Umbilical cord (tissue), 2 donors: ENCODE measurements around the gene NKX1-2. TPM values are rescaled to one million over a fixed set of nuclear protein-coding genes. Genes with fewer than 3 reads are reported as not detected.

Source experiments
- DNase-seq: peaks from one replicate; pipeline ENCODE4 v3.0.0-alpha.2; 2015; ENCODE audit warnings: low spot score
- total RNA-seq: library from RNA; depleted of rRNA; stranded (reverse); fragments of >200 nt; gene quantifications from one replicate; pipeline ENCODE4 v1.2.3, GENCODE V29; 2014; ENCODE audit warnings: low replicate concordance; ENCODE audit not compliant: insufficient read depth

Gene NKX1-2
- not detected for total RNA-seq

DNA sequence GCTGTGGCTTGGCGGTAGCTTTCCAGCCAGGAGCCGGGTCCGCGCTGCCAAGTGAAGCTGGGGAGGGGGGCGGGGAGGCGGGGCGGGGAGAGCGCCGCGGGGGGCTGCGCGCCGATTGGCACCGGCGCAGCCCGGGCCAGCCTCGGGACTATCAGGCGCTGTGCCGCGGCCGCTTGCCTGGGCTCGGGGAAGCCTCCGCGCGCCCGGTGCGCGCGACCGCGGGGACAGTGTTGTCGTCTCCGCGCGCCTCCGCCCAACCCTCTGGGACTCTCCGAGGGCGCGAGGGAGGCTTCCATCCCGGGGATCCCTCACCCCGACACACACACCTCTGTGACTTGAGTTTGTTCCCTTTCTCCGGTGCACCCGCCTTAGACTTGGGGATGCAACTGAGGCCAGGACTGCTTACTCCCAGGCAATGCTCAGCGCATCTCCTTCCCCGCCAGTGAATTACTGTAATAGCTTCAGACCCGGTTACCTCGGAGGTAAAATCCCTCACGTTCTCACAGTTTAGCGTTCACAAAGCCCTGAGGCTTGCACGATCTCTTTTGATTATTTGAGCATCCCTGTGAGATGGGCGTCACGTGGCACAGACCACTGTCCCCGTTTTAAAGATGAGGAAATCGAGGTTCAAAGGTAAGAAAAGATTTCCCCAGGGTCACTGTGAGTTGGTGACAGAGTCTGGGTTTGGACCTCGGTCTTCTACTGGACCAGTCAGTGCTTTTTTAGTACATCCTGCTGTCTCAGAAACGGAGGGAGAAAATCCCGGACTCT, at the start of gene NKX1-2:
Gene NKX1-2, minus strand, starts transcription at position 24 of the 771 bp plus-strand sequence. CDS start 92 bp downstream, outside the sequence.
- no peak for DNase-seq

DNA sequence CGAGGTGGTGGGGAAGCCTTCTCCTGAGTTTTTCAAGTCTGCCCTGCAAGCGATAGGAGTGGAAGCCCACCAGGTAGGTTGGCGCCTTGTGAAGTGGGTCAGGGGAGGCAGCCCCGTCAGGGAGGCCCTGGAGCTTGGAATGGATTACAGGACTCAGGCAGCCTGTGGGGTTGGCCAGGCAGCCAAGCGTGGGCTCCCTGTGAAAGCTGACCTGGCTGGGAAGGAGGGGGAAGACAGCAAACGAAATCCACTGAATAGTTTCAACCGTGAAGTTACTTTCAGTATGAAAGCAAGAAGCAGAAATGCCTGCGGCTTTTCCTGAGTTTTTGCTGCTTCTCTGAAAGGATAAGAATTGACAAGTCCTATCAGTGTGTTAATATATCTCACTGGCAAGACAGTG, 48.2 kb upstream of the NKX1-2 start:
- no peak for DNase-seq

DNA sequence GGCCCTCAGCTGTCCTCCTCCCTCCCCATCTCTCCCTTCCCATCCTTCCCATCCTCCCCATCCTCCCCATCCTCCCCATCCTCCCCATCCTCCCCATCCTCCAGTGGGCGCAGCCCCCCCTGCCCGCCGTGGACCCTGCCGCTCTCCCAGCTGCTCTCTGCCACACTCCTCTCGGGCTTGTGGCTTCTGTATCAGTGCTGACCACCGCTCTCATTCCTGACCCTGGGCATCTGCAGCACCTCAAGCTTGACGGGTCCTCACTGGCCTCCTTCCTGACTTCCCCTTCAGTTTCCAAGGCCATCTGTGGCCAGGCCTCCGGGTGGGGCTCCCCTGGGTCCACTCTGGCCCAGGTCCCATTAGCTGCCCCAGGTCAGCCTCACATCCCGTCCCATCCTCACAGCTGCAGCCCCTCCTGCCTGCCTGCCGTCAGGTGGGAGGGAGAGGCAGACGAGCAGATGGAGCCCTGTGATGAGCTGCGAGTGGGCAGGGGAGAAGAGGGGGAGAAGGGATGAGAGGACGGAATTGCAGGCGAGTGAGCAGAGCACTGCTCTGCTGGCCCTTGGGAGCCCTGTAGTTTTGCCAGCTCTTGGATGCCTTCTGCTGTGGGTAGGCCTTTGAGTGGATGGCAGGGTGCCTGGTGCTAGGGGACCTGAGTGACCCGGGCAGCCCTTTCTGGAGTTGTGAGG, 47.5 kb upstream of the NKX1-2 start:
- DNase-seq, result no peak

DNA sequence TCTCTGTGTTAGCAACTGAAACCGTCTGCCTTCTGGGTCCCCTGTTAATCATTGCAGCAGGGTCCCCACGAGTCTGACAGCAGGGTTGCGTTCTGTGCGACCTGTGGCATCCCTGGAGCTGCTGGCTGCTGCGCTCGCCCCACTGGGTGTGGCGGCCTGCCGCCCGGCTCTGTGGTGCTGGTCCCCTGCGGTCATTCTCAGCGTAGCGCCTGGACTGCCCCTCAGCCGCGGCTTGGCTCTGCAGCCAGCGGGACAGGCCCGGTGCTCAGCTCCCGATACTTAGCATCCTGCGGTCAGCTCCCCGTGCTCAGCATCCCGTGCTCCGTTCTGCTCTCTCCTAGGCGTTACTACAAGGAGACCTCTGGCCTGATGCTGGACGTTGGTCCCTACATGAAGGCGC, 46.8 kb upstream of the NKX1-2 start:
- no peak for DNase-seq

DNA sequence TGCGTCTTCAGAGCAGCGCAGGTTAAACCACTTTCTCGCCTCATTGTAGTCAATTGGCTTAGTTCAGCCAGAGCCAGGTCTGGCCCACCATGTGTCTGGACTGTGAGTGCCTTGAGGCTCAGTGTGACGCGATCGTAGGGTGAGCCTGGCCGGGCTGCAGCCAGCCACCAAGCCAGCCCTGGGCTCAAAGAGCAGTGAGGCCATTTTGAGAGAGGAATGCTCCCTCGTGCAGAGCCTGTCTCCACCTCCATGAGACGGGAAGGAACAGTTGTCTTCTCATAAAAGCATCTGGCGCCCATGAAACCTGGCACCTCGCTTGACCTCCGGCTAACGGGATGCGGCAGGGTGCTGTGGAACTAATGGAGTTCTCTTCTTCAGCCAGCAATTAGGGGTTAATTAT, 46.3 kb upstream of the NKX1-2 start:
- no peak for DNase-seq

DNA sequence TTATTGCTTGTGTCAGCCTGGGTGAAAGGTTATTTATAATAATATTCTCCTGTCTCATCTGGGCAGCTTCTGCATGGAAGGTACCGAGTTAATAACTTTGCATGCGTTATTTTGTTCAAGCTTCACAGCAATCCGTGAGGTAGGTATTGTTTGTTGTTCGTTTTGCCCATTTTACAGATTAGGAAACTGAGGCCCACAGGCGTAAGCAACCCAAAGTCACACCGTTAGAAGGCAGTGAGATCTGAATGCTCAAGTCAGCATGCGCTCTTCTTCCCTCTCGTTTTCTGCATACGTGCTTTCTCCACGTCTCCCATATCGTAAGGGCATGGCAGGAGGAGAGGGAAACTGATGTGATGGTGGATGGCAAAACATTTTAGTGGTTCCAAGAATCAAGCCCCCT, 45.9 kb upstream of the NKX1-2 start:
- DNase-seq, result no peak

DNA sequence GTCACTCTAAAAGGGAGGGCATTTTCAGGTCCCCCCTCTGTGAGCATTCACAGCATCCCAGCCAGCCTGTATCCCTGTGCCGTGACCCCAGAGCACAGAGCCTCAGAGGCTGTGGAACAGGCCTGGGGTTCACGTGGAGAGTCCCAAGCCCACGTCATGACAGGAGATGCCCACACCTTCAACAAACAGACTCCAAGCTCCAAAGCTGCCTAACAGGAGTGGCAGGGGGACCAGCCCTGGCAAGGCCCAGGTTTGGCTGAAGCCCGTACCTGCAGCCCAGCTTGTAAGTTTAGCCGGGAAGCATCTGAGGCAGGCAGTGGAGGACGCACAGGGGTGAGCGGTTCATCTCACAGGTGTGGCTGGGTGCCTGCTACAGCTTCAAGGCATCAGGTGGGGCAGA, 45.3 kb upstream of the NKX1-2 start:
- DNase-seq, result no peak

DNA sequence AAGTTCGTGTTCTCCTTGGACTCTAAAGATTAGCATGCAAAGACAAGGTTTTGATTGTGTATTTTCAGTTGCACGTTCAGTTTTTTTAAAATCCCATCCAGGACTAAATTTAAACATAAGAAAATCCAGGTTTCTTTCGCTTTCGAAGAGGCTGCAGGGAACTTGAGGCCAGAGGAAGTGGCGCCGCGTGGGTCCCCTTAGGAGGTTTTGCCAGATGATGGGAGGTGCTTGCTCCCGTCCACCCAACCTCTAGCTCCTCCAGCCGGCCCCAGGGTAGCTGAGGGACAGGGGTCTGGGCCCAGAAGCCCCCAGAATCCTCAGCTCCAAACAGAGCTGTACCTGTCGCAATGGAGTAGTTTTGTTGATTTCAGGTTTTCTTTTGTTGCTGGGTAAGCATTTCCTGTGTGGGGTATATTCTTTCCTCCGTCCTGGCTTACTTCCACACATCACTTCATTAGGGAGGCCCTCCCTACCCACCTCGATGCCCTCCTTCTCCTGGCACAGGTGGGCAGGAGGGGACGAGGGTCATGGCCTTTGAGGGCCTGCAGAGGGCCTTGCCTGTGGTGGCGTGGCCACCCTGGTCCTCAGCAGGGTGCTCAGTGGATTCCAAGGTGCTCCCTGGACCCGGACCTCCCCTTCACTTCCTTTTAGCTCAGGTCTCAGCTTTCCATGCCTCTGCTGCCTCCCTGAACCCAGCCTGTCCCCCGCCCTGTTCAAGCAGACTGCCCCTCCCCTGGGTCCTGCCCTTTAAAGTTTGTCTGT, 44.4 kb upstream of the NKX1-2 start:
- DNase-seq, result no peak

DNA sequence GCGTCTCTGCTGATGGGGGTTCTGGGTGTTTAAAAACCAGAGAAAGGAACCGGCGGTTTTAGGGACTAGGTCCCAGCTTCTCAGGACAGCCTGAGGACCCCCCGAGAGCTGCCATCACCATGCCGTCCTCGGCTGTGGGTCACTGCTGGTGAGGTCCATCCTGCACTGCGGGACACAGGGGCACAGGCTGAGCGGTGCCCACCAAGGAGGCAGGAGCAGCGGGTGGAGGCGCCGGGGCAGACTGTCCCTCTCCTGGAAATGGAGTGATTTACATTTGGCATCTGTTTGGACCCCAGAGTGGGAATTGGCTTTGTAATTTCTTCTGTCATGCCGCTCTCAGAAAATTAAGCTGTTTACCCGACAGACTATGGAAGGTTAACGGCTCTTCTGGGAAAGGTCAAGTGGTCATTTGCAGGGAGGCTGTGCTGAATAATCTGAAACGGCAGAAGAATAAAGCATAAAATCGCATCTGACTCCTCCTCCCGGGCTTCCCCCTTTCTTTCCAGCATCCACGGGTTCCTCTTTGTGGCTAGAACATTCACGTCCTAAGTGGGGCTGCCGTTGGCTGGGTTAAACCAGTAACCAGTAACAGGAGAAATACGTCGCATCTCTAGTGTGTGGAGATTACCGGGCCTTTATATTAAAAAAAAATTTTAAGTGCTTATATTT, 43.5 kb upstream of the NKX1-2 start:
- DNase-seq, result no peak

DNA sequence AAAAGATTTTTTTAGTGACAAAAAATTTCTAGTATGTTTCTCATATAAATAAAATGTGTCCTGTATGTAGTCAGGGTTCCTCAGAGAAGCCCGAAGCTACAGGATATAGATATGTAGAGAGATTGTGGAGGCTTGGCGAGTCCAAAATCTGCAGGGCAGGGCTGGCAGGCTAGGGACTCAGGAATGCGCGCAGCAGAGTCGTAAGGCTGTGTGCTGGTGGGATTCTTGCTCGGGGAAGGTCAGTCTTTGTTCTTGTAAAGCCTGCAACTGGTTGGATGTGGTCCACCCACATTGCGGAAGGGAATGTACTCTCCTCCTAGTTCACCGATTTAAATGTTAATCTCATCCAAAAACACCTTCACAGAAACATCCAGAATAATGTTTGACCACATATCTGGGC, 42.4 kb upstream of the NKX1-2 start:
- no peak for DNase-seq

DNA sequence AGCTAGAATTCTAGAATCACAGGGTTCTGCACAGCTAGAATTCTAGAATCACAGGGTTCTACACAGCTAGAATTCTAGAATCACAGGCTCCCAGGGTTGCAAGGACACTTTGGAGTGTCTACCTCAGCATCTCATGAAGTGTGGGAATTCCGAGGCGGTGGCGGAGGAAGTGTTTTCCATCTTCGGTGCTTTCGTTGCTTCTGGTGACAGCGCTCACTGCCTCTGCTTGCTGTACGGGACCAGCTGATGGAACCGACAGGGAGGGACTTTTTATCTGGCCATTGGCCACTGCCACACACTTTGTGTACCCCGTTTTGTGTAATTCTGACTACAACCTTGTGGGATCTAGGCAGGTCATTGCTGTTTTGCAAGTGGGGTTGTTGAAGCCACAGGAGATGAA, 41.3 kb upstream of the NKX1-2 start:
- DNase-seq, result no peak

DNA sequence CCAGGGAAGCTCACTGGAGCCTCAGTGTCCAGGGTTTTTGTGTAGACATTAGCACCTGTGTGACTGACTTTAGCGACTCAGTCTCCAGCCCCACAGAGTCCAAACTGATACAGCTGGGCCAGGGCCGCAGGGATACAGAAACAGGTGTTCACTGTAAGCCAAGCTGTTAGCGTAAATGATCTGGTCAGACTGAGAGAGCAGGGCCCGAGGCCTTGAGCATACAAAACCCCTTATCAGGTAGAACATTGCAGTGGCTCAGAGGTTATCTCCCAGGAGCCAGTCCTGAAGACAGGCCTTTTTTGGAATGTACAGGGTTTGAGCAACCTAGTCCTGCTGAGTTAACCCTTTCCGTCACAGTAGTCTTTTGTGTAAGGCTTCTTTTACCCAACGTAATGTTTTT, 36.8 kb upstream of the NKX1-2 start:
- DNase-seq, result no peak

DNA sequence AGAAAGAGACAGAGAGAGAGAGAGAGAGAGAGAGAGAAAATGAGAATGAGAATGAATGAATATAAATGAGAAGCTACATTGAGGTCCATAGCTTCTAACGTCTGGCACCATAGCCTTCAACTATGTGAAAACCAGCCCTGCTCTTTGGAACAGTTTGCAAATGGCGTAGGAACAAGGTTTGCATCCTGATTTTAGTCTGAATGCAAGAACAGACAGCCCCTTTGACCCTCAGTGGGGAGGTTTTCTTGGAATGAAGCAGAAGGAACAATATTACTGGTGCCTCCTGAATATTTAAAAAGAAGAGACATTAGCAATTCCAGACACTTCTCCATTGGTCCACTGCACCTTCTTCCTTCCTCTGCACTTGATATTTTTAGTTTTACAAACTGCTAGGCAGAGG, 34.8 kb upstream of the NKX1-2 start:
- DNase-seq, result no peak

DNA sequence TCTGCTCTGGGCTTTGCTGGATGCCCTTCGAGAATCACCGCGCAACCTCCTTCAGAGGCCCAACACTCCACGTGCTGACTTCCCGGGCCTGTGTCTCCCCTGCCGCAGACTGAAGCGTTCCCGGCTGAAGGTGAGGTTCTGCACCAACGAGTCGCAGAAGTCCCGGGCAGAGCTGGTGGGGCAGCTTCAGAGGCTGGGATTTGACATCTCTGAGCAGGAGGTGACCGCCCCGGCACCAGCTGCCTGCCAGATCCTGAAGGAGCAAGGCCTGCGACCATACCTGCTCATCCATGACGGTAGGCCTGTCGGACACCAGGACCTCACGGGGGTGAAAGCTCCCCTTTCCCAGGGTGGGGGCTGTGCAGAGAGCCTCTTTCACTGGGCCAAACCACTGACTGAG, 34.2 kb upstream of the NKX1-2 start:
- no peak for DNase-seq

DNA sequence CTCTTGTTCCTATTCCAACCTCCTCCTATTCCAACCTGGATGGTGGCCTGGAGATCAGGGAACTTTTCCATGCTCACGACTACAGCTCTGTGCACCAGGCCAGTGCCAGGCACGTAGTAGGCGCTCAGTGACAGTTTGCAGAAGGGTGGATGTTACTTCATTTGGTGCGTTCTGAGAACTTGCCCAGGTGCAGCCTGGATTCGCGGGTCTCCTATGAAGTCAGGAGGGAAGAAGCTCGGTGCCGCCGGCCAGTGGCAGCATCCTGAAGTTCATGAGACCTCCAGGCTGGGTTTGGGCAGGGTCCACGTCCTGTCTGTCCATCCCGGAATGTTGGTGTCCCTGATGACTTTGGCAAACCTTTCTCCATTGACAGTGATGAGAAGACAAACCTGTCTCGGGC, 33.0 kb upstream of the NKX1-2 start:
- DNase-seq, result no peak

DNA sequence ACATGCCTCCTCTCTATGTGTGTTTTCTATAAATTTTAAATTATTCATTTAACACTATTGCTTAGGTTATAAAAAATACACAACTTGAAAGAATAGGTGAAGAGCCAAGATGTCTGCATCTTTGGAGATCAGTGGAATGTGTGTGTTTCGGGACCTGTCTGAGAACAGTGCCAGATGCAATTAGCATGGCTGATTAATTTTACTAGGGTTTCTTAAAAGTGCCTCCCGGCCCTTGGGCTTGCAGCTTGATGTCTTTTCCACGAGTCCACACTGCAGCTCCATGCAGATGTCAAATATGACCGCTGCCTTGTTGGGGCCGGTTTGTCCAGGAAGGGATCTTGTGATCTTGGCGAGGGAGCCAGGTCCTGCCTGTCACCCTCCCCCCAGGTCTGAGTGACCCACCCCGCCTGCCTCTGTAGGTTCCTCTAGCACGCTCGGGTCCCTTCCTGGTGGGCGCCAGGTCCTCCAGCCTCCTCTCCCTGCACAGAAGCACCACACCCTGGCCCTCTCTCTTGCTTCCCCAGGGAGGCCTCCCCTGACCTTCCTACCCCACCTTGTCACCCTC, 32.5 kb upstream of the NKX1-2 start:
- DNase-seq, result no peak

DNA sequence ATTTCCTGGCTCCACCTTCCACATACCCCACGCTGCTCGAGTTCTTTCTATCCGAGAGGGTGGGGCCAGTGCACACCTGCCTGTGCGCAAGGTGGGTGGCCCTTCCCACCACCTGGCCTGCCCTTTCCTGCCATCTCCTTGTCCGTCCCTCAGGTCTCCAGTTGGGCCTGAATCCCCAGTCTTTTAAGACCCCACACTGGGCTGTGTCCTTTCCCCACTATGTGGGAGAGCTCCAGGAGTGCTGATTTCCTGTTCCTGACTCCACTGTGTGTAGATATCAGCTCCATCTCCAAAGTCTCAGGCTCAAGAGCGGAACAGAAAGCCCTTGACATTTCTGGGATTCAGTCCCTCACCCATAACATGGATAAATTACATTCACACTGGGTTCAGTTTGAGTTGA, 31.9 kb upstream of the NKX1-2 start:
- no peak for DNase-seq

DNA sequence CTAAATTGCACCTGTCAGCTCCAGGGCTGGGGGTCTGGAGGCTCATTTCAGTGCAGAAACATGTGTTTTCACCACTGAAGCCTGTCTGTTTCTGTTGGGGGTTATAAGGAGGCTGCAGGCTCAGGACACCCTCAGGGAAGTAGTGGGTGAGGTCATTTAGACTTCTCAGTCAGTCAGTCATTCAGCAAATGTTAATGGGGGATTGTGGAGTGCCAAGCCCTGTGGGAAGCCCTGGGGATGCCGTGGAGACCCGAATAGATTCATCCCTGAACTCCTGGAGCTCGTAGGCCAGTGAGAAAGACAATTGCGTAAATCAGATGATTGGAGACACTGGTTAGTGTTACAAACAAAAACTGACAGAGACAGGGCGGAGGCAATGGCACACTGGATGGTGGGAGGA, 31.0 kb upstream of the NKX1-2 start:
- DNase-seq, result no peak

DNA sequence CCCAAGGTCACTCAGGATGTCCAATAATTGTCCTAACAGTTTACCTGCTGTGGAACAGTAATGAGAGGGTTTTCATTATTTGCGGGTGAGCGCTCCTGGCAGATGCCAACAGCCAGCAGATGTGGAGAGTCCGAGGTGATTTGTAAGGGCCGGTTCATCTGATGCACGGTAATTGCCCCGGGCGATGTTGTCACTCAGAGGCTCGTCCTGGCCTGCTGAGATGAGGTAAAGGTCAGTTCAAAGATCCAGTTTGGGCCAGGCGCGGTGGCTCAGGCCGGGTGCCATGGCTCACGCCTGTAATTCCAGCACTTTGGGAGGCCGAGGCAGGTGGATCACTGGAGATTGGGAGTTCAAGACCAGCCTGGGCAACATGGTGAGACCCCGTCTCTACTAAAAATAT, 28.7 kb upstream of the NKX1-2 start:
- no peak for DNase-seq

DNA sequence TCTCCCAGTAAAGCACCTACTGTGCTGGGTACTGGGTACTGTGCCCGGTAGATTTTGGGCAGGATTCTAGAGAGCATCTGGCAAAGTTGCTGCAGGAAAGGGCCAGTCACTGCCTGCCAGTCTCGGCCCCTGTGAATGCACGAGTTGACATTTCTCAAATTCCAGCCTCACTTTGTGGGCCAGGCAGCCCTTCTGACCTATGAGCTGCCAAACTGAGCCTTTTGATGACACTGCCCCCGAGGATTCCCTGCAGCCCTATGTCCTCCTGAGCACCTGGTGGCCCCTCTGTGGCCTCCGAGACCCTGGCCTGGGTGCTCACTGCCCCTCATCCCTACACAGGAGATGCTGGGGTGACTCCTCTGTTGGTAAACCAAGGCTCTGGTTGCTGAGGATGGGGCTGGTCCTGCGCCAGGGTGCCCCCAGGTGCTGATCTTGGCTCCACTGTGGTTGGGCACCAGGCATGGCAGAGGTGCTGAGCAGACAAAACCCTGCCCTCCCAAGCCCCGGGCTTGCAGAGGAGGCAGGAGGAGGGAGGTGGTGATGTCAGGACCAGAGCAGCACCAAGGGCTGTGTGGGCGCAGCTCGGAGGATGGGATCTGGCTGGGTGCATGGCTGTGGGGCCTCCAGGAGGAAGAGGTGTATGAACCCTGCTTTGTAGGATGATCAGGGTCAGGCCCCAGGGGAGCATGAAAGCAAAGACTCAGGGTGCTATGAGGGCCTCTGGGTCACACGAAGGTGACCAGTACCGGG, 28.0 kb upstream of the NKX1-2 start:
- no peak for DNase-seq
